Calu3 (cell line): ENCODE data around the gene PPM1B. TPM values are rescaled to one million over a fixed set of nuclear protein-coding genes. Genes with fewer than 3 reads are reported as not detected.
"Not testable (repeated sequence)": the region's sequence is repeated elsewhere in the genome, so short reads cannot be mapped to it uniquely, and the experiment has no call there.

Experiments used
- BruUV-seq: library from RNA; stranded (reverse); fragments of 400-500 nt; replicated peaks from 2 replicates; lab custom pipeline; 2021; lab: Mats Ljungman, UMichigan
- CTCF ChIA-PET: fragments of 300-600 bp; sonication (Branson Sonifier 250); formaldehyde crosslinking; loops from one replicate; lab custom pipeline; 2022; ENCODE audit warnings: antibody characterized with exemption; lab: Charles Lee
- DNase-seq: peaks from one replicate; pipeline ENCODE4 v3.0.0; 2022
- H3K27ac Mint-ChIP-seq: one replicate; pipeline ENCODE4 v1.8.0; 2022; ENCODE audit warnings: mixed read lengths; ENCODE audit not compliant: unreplicated experiment
- H3K27me3 Mint-ChIP-seq: one replicate; pipeline ENCODE4 v1.8.0; 2022; ENCODE audit warnings: mixed read lengths; ENCODE audit not compliant: unreplicated experiment
- H3K36me3 Mint-ChIP-seq: one replicate; pipeline ENCODE4 v1.8.0; 2022; ENCODE audit warnings: mild to moderate bottlenecking, moderate library complexity, mixed read lengths; ENCODE audit not compliant: insufficient read depth, unreplicated experiment
- H3K4me1 Mint-ChIP-seq: one replicate; pipeline ENCODE4 v1.8.0; 2022; ENCODE audit warnings: mild to moderate bottlenecking, low read depth, mixed read lengths; ENCODE audit not compliant: unreplicated experiment
- H3K4me3 Mint-ChIP-seq: one replicate; pipeline ENCODE4 v1.8.0; 2022; ENCODE audit warnings: mild to moderate bottlenecking, low read depth, moderate library complexity, mixed read lengths; ENCODE audit not compliant: unreplicated experiment
- H3K9me3 Mint-ChIP-seq: one replicate; pipeline ENCODE4 v1.8.0; 2022; ENCODE audit warnings: low read depth, mixed read lengths; ENCODE audit not compliant: unreplicated experiment
- CTCF ChIP-seq: fragments of 200-600 bp; IDR thresholded peaks from one replicate; pipeline ENCODE4 v1.8.0; 2022; ENCODE audit warnings: antibody characterized with exemption; ENCODE audit not compliant: unreplicated experiment
- intact Hi-C: fragments of 100-400 bp; cut with micrococcal nuclease; formaldehyde crosslinking; loops from one replicate; pipeline ENCODE4 v1.10.0; 2022; ENCODE audit not compliant: unreplicated experiment
- total RNA-seq: library from RNA; stranded (reverse); gene quantifications from 2 replicates; pipeline ENCODE4 v1.2.3, GENCODE V29; 2022

Gene PPM1B
- total RNA-seq, 1 experiment from 2014 or later = 73.4 TPM

- no peaks in the 10 kb centered on the region for H3K4me1 Mint-ChIP-seq
- TSS peak; percentile 62 for BruUV-seq
- H3K27me3 Mint-ChIP-seq = no peaks in the 10 kb centered on the region
- H3K4me3 Mint-ChIP-seq = no peak overlapping the region
- peaks cover 14% of the 10 kb centered on the region for H3K36me3 Mint-ChIP-seq
- no peak overlapping the region for H3K27ac Mint-ChIP-seq
- intact Hi-C loops = no loop called here
- DNase-seq = no peak
- H3K9me3 Mint-ChIP-seq = no peaks in the 10 kb centered on the region
- CTCF ChIA-PET = interaction anchor here (1.0 kb wide), 1 partner anchor 12 kb away, joined by 3 read pairs; no protein-coding TSS in a partner anchor
- no peak for TF ChIP-seq CTCF
Observed at GRCh38 chr2:44201648-44202165, 33.0 kb downstream of the PPM1B start.

GRCh38 chr2:44203542-44203941 is 34.9 kb downstream of the PPM1B start:
- CTCF ChIA-PET = no interaction called here
- intact Hi-C loops = no loop called here
- H3K9me3 Mint-ChIP-seq = no peaks in the 10 kb centered on the region

GRCh38 chr2:44205169-44205568 is 36.5 kb downstream of the PPM1B start:
- no TSS peak for BruUV-seq

More at GRCh38 chr2:44203542-44203941, 34.9 kb downstream of the PPM1B start:
- Mint-ChIP-seq H3K27me3 (no peaks in the 10 kb centered on the region), H3K36me3 (peaks cover 14% of the 10 kb centered on the region), H3K4me3 (no peak overlapping the region), H3K27ac (no peak overlapping the region), H3K4me1 (no peaks in the 10 kb centered on the region)
- TF ChIP-seq CTCF = no peak
- no peak for DNase-seq
- BruUV-seq = no TSS peak

GRCh38 chr2:44207102-44207501 is 38.4 kb downstream of the PPM1B start:
- TF ChIP-seq CTCF = no peak
- CTCF ChIA-PET = no interaction called here
- intact Hi-C loops = no loop called here
- H3K27ac Mint-ChIP-seq = no peak overlapping the region
- no peaks in the 10 kb centered on the region for H3K27me3 Mint-ChIP-seq
- BruUV-seq = no TSS peak
- H3K4me1 Mint-ChIP-seq = peaks cover 3% of the 10 kb centered on the region
- no peak for DNase-seq
- no peak overlapping the region for H3K4me3 Mint-ChIP-seq
- H3K36me3 Mint-ChIP-seq = peaks cover 23% of the 10 kb centered on the region
- no peaks in the 10 kb centered on the region for H3K9me3 Mint-ChIP-seq

More at GRCh38 chr2:44205169-44205568, 36.5 kb downstream of the PPM1B start:
- Mint-ChIP-seq H3K9me3 (no peaks in the 10 kb centered on the region), H3K4me3 (no peak overlapping the region), H3K4me1 (no peaks in the 10 kb centered on the region), H3K27me3 (no peaks in the 10 kb centered on the region), H3K36me3 (peaks cover 26% of the 10 kb centered on the region), H3K27ac (no peak overlapping the region)
- no peak for DNase-seq
- CTCF ChIA-PET = interaction anchor here (0.6 kb wide), 2 partner anchors 30 to 134 kb away, joined by 3 read pairs; no protein-coding TSS in a partner anchor
- intact Hi-C loops = no loop called here
- TF ChIP-seq CTCF = no peak

- H3K27me3 Mint-ChIP-seq, DNase-seq, H3K27ac Mint-ChIP-seq, CTCF ChIA-PET, intact Hi-C loops, H3K4me1 Mint-ChIP-seq, BruUV-seq, H3K4me3 Mint-ChIP-seq, H3K9me3 Mint-ChIP-seq: not testable (repeated sequence)
- peaks cover 23% of the 10 kb centered on the region for H3K36me3 Mint-ChIP-seq
Observed at GRCh38 chr2:44207648-44208047, 39.0 kb downstream of the PPM1B start.
